Endothelial cell of hepatic sinusoid (primary cell): ENCODE measurements around the gene CABCOCO1.

Source experiments
- in situ Hi-C: cut with HindIII; loops from 2 replicates; pipeline ENCODE4 v1.10.0; 2017; ENCODE audit warnings: low sequenced_read_pairs

Gene CABCOCO1

DNA sequence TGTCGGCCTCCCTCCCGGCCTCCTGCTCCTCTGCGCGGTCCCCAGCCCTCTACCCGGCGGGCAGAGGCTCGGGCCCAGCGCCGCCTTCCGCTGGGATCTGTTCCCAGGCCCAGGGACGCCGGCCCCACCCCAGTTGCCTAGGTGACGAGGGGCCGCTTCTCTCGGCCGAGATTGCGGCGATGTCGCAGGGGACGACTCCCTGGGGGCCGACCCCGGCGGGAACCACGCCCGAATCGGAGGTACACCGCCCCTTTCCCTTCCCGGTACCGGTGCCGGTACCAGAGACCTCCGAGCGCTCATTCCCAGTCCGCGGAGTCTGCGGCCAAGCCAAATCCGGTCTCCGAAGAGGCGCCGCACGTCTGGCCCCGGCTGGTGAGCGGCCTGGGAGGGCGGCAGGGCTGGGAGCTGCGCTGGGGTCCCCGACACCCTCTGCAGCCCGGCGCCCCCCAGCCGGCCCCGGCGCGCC lies at the start of gene CABCOCO1:
TSS of gene CABCOCO1 (plus strand) at position 136 of the 466 bp plus-strand sequence. CDS start at position 180, 44 bp downstream.
- in situ Hi-C loops = no loop called here

DNA sequence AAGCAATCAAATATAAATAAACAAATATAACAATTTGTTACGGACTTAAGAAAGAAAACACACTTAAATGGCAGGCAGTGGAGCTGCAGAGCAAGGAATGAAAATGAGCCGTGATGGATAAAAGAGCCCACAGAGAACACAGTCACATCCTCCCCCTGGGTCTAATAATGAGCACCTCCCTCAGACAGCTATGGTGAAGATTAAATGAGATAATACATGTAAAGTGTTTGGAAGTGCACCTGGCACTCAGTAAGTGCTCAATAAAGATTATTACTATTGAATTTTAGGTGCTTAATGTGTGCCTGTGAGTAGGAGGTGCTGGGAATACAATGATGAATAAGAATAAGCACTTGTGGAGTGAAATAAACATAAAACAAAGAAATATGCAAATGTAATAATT lies 49.1 kb upstream of the CABCOCO1 start:
- in situ Hi-C loops = no loop called here

GRCh38 chr10:61616611-61617010 lies 46.1 kb upstream of the CABCOCO1 start:
- in situ Hi-C loops = no loop called here

- in situ Hi-C loops = no loop called here
These were observed 45.5 kb upstream of the CABCOCO1 start for GRCh38 chr10:61617180-61617579.

DNA sequence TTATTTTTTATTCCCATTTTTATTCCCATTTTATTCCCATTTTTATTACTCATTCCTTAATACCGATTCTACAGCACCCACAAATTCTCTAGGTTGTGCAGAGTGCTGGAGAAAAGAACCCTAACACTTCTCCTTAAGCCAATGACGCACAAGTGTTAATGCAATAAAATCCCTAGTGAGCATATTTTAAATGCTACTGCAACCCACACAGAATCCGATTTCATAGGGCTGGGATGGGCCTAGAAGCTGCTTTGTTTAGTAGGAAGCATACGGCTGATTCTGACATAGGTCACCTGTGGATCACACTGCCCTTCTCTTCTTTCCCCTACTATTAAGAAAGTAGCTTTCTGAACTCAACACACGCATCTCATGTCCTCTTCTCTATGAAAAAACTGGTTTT lies 45.1 kb upstream of the CABCOCO1 start:
- in situ Hi-C loops = no loop called here

DNA sequence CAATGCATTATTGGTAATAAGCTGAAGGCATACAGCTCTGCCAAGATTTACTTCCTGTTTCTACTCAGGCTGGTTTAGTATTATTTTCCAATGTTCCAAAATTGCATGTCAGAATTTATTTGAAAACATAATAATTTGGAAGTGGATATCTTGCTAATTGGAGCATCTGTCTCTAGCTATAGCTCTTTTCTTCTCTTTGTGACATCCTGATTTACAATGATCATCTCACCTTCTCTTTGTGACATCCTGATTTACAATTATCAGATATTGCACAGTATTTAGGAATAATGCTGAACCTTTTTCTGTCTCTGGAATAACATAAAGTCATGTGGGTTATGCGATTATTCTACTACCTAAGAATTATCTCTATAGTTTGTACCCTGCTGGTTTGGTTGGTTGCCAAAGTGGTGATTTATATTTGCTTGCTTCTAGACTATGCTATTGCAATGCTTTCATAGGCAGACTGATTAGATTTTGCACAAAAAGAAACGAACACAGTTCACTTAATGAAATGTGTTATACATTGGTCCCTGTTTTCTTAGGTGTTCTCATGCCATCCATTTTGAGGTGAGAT lies 44.3 kb upstream of the CABCOCO1 start:
- in situ Hi-C loops = no loop called here

DNA sequence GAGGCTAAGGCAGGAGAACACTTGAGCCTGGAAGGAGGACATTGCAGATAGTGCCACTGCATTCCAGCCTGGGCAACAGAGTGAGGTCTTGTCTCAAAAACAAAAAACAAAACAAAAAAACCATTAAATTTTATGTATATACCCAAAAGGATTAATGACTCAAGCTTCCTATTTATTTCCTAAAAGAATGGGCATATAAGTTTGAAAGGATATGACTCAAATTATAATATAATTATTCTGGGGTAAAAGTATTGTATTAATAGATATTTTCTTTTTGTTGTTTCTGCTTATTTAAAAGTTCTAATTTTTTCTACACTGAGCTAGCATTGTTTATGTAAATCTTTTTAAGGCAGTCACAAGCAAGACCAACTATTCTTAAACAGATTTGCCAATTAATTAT lies 42.2 kb upstream of the CABCOCO1 start:
- in situ Hi-C loops = loop anchor here (5.0 kb wide), 1 partner anchor 68 kb away; no protein-coding TSS in a partner anchor

- in situ Hi-C loops = loop anchor here (5.0 kb wide), 1 partner anchor 69 kb away; no protein-coding TSS in a partner anchor
These were observed 41.1 kb upstream of the CABCOCO1 start for GRCh38 chr10:61621605-61622051.

DNA sequence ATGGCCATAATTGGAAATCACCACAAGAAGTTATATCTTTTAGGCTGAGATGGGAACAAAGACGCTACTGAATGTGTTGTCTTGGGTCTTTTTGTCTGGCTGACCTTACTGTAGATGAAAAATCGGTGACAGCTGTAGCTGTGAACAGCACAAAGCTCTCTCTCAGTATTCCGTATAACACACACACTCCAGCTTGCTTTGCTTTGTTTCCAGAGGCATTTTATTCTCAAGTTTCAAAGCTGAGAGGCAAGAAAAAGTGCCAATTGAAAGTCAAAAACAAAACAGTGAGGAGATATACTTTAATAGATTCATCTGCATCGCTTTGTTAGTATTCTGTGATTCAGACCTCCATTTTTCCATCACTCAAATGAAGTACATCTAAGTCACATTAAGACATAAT lies 39.6 kb upstream of the CABCOCO1 start:
- in situ Hi-C loops = loop anchor here (5.0 kb wide), 1 partner anchor 71 kb away; no protein-coding TSS in a partner anchor

DNA sequence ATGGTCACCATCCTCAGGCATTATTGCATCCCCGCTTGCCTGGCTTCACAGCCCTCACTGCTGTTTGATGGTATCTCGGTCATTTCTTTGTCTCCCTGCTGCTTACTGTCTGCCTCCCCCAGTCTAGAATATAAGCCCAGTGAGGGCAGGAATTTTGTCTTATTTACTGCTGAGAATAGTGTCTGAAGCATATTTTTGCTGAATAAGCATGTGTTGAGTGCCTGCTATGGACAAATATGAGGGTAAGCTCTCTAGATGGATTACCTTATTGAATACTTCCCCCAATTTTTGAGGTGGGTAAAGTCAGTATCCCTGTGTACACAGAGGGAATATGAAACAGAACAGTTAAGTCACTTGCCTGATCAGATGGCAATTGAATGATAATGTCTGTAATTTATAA lies 36.5 kb upstream of the CABCOCO1 start:
- in situ Hi-C loops = no loop called here

- in situ Hi-C loops = no loop called here
These were observed 35.5 kb upstream of the CABCOCO1 start for GRCh38 chr10:61627266-61627665.

GRCh38 chr10:61628151-61628874 lies 34.4 kb upstream of the CABCOCO1 start:
- in situ Hi-C loops = no loop called here

DNA sequence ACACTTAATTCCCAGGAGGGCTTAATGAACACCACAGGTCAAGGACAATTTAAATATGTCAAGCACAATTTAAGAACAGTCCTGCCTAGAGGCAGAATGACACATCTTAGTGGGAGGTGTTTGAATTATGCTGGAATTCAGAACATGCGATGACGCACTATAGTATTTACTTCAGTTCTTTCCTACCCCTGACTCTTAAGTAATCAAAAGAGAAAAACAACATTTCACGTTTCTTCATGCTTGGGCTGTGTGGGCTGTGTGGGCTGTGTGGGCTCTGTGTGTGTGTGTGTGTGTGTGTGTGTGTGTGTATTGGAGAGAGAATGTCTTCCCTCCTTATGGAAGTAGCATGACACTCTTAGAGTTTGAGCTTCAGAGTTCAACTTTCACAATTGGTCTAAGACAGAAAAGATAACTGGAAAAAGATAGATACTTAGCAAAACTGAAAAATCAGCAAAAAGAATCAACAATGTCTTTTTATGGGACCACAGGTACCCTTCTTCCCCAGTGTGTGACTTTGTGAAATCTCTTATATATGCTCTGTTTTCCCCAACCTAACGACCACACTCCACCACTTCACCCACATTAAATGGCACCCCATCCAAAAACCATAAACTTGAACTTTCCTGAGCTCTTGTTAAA lies 33.7 kb upstream of the CABCOCO1 start:
- in situ Hi-C loops = no loop called here

- in situ Hi-C loops = no loop called here
These were observed 33.2 kb upstream of the CABCOCO1 start for GRCh38 chr10:61629576-61629975.

DNA sequence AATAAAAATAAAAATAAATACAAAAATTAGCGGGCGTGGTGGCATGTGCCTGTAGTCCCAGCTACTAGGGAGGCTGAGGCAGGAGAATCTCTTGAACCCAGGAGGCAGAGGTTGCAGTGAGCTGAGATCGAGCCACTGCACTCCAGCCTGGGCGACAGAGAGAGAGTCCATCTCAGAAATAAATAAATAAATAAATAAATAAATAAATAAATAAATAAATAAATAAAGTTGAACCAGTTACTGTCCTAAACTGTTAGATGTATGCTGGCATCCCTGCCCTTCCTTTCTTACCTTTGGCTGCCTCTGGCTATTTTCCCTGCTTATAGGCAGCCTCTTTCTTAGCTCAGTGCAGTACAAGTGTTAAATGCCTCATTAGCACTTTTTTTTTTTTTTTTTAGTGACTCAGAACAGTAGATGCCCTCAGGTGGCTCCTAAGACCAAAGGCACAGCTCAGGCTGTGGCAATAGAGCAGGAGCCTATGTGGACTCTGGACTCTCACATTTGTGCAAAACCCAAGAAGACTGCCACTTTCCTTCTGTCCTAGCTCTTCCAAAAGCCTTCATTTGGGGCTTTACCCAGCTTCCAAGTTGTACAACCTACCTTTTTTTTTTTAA lies 30.6 kb upstream of the CABCOCO1 start:
- in situ Hi-C loops = no loop called here

DNA sequence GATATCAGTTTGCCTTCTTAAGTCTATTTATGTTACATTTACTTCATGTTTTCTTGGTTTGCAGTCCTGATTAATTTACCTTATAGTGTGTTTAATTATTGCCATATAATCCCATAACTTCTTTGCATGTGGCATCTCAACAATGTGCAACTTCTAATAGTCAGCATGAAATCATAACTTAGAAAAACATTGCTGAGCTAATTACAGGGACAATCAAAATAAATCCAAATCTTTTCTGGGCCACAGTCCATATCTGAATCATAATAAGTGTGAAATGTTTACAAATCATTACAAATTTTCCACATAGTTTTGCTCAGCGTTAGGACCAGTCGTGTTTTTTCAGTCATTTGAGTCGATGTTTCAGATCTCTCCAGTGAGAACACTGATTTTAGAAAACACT lies 29.1 kb upstream of the CABCOCO1 start:
- in situ Hi-C loops = no loop called here

GRCh38 chr10:61634746-61635145 lies 28.0 kb upstream of the CABCOCO1 start:
- in situ Hi-C loops = no loop called here

- in situ Hi-C loops = no loop called here
These were observed 27.3 kb upstream of the CABCOCO1 start for GRCh38 chr10:61635471-61635870.

GRCh38 chr10:61635932-61636331 lies 26.8 kb upstream of the CABCOCO1 start:
- in situ Hi-C loops = no loop called here

DNA sequence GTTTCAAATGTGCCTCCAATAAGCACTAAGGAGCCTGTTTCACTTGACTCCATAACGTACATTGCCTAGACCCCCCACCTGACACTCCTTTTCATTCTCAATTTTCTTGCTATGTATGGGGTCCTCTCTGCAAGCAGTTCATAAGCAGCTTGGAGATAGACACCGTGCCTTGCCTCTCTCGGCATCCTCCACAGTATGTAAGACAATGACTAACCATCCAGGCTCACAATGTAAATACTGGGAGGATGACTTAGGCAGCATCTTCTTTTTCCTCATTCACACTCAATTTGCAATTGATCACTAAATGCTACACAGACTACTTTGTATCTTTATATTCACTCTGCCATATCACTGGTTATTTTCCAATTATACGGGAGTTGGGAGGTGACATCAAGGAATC lies 22.8 kb upstream of the CABCOCO1 start:
- in situ Hi-C loops = no loop called here

GRCh38 chr10:61640856-61641255 lies 21.9 kb upstream of the CABCOCO1 start:
- in situ Hi-C loops = no loop called here
